Prostate gland (tissue), 2 donors: ENCODE results near the gene FANCE. TPM values are rescaled to one million over a fixed set of nuclear protein-coding genes. Genes with fewer than 3 reads are reported as not detected.

ENCODE experiments used
- DNase-seq: peaks from one replicate; pipeline ENCODE4 v3.0.0-alpha.2; 2019; ENCODE audit warnings: low spot score
- H3K27ac ChIP-seq, 2 donors: fragments of 200-600 bp; sonication (generic); 2 replicates each; pipeline ENCODE4 v1.5.1; 2017 to 2019
- H3K27me3 ChIP-seq: fragments of 200-600 bp; sonication (generic); replicated peaks from 2 replicates; pipeline ENCODE4 v1.5.1; 2019; ENCODE audit not compliant: insufficient read depth
- H3K36me3 ChIP-seq, 2 donors: fragments of 200-600 bp; sonication (generic); 1 replicate in 1 of 2; 2 replicates in 1 of 2; pipeline versions ENCODE4 v1.5.1 to v1.8.1; 2017 to 2019
- H3K4me1 ChIP-seq: fragments of 200-600 bp; sonication (generic); replicated peaks from 2 replicates; pipeline ENCODE4 v1.5.1; 2019
- H3K4me3 ChIP-seq, 2 donors: fragments of 200-600 bp; sonication (generic); 2 replicates each; pipeline ENCODE4 v1.5.1; 2017 to 2019
- H3K9me3 ChIP-seq: fragments of 200-600 bp; sonication (generic); 2 replicates; pipeline ENCODE4 v1.5.1; 2017
- CTCF ChIP-seq, 4 experiments: fragments of 200-600 bp in 2 of 4; fragments of 450-650 bp in 2 of 4; sonication (generic) in 2 of 4; IDR thresholded peaks; 1 replicate in 3 of 4; 2 replicates in 1 of 4; pipeline ENCODE4 v1.5.1; 2016 to 2019; ENCODE audit warnings: antibody characterized with exemption in 4 of 4, mild to moderate bottlenecking in 2 of 4, moderate library complexity in 2 of 4
- POLR2A ChIP-seq: fragments of 450-650 bp; IDR thresholded peaks from one replicate; pipeline ENCODE4 v1.6.1; 2016; ENCODE audit warnings: antibody characterized with exemption, mild to moderate bottlenecking
- POLR2AphosphoS5 ChIP-seq: sonication (generic); formaldehyde crosslinking; IDR thresholded peaks from one replicate; pipeline ENCODE4 v1.6.1; 2017; ENCODE audit warnings: antibody characterized with exemption
- WGBS: methylation state at CpG from one replicate; pipeline ENCODE4 v1.1.5; 2018; 5-methylcytosine and 5-hydroxymethylcytosine counted together
- intact Hi-C: fragments of 100-400 bp; cut with DNase I; formaldehyde crosslinking; loops from one replicate; pipeline ENCODE4 v1.14.2; 2022
- total RNA-seq, 2 donors: library from RNA; depleted of rRNA; stranded (reverse); fragments of >200 nt; gene quantifications; one replicate each; pipeline ENCODE4 v1.1.0, GENCODE V29; 2016

Gene FANCE
- total RNA-seq, 2 donors from 2014 or later = 7.5 to 14.0 TPM

GRCh38 chr6:35497571-35498421 lies 45.7 kb downstream of the FANCE start:
- intact Hi-C loops = loop anchor here (2.0 kb wide), 1 partner anchor 29 kb away; the partner anchor contains the start of gene RPL10A
- H3K36me3 ChIP-seq = no peaks in the 10 kb centered on the region
- no peaks in the 10 kb centered on the region for H3K27me3 ChIP-seq
- DNase-seq = no peak
- peak overlapping the region; percentile 95 to 98 for H3K27ac ChIP-seq
- peak; percentile 45 for TF ChIP-seq POLR2A
- peak in 3 of 4 experiments; percentile 9 to 26 (median 14) for TF ChIP-seq CTCF (IDR thresholded peaks at IDR 0.05)
- TF ChIP-seq POLR2AphosphoS5 = no peak
- H3K4me1 ChIP-seq = peaks cover 21% of the 10 kb centered on the region
- peak overlapping the region; percentile 89 to 97 for H3K4me3 ChIP-seq
- 2% methylated on average over 70 of the region's 77 CpGs for WGBS
- H3K9me3 ChIP-seq = no peaks in the 10 kb centered on the region

GRCh38 chr6:35498422-35499067 lies 46.4 kb downstream of the FANCE start:
- TF ChIP-seq POLR2AphosphoS5 (no peak), POLR2A (no peak), CTCF (IDR thresholded peaks at IDR 0.05) (no peak)
- no peak for DNase-seq
- WGBS = 34% methylated on average over 10 of the region's 14 CpGs
- Histone ChIP-seq H3K4me3 (peak overlapping the region; percentile 89 to 97), H3K36me3 (no peaks in the 10 kb centered on the region), H3K9me3 (no peaks in the 10 kb centered on the region), H3K27me3 (no peaks in the 10 kb centered on the region), H3K4me1 (peaks cover 18% of the 10 kb centered on the region), H3K27ac (peak overlapping the region; percentile 95 to 98)
- intact Hi-C loops = no loop called here

GRCh38 chr6:35499372-35499771 lies 47.2 kb downstream of the FANCE start:
- H3K27ac ChIP-seq = no peak overlapping the region
- no peak for DNase-seq
- H3K4me1 ChIP-seq = peaks cover 11% of the 10 kb centered on the region
- H3K9me3 ChIP-seq = no peaks in the 10 kb centered on the region
- H3K4me3 ChIP-seq = no peak overlapping the region
- no peaks in the 10 kb centered on the region for H3K36me3 ChIP-seq
- H3K27me3 ChIP-seq = no peaks in the 10 kb centered on the region
- TF ChIP-seq POLR2A (no peak), POLR2AphosphoS5 (no peak), CTCF (IDR thresholded peaks at IDR 0.05) (no peak)
- WGBS = 68% methylated on average over 4 of the region's 4 CpGs
- intact Hi-C loops = no loop called here

- no peaks in the 10 kb centered on the region for H3K4me1 ChIP-seq
- no peaks in the 10 kb centered on the region for H3K36me3 ChIP-seq
- no peak overlapping the region for H3K4me3 ChIP-seq
- H3K27ac ChIP-seq = peak overlapping the region; percentile 13 to 19
- 48% methylated on average over 6 of the region's 6 CpGs for WGBS
- no peaks in the 10 kb centered on the region for H3K9me3 ChIP-seq
- H3K27me3 ChIP-seq = no peaks in the 10 kb centered on the region
- intact Hi-C loops = no loop called here
- peak; percentile 40 for DNase-seq
- no peak for TF ChIP-seq POLR2A
- no peak for TF ChIP-seq CTCF (IDR thresholded peaks at IDR 0.05)
- TF ChIP-seq POLR2AphosphoS5 = peak; percentile 53
These were observed 48.6 kb downstream of the FANCE start for GRCh38 chr6:35500782-35501181.
